HG03066 (cell line): ENCODE data around the gene MRPS2.
"Not testable (repeated sequence)": the region's sequence is repeated elsewhere in the genome, so short reads cannot be mapped to it uniquely, and the experiment has no call there.

Experiments used
- ATAC-seq: cut with Tn5 transposase; IDR thresholded peaks from one replicate; pipeline ENCODE4 v1.9.1; 2021; ENCODE audit warnings: low read depth; ENCODE audit not compliant: unreplicated experiment

MRPS2 gene

GRCh38 chr9:135513351-135513846, 12.9 kb downstream of the MRPS2 start:
- no peak for ATAC-seq

- ATAC-seq: not testable (repeated sequence)
These were observed 13.4 kb downstream of the MRPS2 start for GRCh38 chr9:135513906-135514305.

- ATAC-seq: no peak
These were observed 14.0 kb downstream of the MRPS2 start for GRCh38 chr9:135514342-135515082.

- no peak for ATAC-seq
These were observed 14.8 kb downstream of the MRPS2 start for GRCh38 chr9:135515083-135515951.

GRCh38 chr9:135516132-135516860, 15.8 kb downstream of the MRPS2 start:
- no peak for ATAC-seq

GRCh38 chr9:135517407-135517822, 16.9 kb downstream of the MRPS2 start:
- ATAC-seq: no peak

GRCh38 chr9:135519179-135519971, 18.9 kb downstream of the MRPS2 start:
- ATAC-seq: no peak

GRCh38 chr9:135520916-135521607, 20.6 kb downstream of the MRPS2 start, which contains the start of gene LCN1:
Gene LCN1 (plus strand): TSS chr9:135521440. CDS start chr9:135521498, 58 bp downstream.
- no peak for ATAC-seq

GRCh38 chr9:135521608-135522095, 21.2 kb downstream of the MRPS2 start:
- no peak for ATAC-seq

GRCh38 chr9:135522137-135522877, 21.8 kb downstream of the MRPS2 start:
- no peak for ATAC-seq

- ATAC-seq: no peak
These were observed 22.4 kb downstream of the MRPS2 start for GRCh38 chr9:135522931-135523330.

- ATAC-seq: no peak
These were observed 23.1 kb downstream of the MRPS2 start for GRCh38 chr9:135523521-135524129.

GRCh38 chr9:135524130-135524861, 23.8 kb downstream of the MRPS2 start:
- no peak for ATAC-seq

- ATAC-seq: no peak
These were observed 25.0 kb downstream of the MRPS2 start for GRCh38 chr9:135525241-135526088.

GRCh38 chr9:135526089-135526729, 25.7 kb downstream of the MRPS2 start:
- ATAC-seq: no peak
